ENCODE results near the gene AP3B1.

The AP3B1 gene

DNA sequence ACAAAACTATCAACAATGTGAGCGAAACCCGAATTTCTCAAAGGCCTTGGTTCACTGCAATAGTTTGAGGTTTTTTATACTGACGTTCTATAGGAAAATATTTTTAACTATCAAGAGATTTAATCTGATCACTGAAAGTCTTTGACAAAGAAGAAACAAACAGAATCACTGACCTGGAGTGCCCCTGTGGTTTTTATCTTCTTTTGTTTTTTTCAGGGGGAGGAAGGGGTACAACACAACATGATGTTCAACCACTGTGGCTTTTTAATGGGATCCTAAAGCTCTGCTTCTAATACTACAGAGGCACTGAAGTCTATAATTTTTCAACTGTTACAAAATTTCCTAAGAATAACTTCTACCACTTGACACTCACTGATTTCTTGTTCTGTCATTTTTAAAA is 185.9 kb downstream of the AP3B1 start:
- no peak overlapping the region for H3K4me3 ChIP-seq (ENCODE audit: control insufficient read depth, low read depth, low read length)
- DNase-seq (ENCODE audit: low read depth): no peak
- TF ChIP-seq, protein P1, sequence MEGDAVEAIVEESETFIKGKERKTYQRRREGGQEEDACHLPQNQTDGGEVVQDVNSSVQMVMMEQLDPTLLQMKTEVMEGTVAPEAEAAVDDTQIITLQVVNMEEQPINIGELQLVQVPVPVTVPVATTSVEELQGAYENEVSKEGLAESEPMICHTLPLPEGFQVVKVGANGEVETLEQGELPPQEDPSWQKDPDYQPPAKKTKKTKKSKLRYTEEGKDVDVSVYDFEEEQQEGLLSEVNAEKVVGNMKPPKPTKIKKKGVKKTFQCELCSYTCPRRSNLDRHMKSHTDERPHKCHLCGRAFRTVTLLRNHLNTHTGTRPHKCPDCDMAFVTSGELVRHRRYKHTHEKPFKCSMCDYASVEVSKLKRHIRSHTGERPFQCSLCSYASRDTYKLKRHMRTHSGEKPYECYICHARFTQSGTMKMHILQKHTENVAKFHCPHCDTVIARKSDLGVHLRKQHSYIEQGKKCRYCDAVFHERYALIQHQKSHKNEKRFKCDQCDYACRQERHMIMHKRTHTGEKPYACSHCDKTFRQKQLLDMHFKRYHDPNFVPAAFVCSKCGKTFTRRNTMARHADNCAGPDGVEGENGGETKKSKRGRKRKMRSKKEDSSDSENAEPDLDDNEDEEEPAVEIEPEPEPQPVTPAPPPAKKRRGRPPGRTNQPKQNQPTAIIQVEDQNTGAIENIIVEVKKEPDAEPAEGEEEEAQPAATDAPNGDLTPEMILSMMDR (conservative IDR thresholded peaks at IDR 0.05; ENCODE audit: control insufficient read depth, insufficient read depth, low read depth, low read length): no peak

DNA sequence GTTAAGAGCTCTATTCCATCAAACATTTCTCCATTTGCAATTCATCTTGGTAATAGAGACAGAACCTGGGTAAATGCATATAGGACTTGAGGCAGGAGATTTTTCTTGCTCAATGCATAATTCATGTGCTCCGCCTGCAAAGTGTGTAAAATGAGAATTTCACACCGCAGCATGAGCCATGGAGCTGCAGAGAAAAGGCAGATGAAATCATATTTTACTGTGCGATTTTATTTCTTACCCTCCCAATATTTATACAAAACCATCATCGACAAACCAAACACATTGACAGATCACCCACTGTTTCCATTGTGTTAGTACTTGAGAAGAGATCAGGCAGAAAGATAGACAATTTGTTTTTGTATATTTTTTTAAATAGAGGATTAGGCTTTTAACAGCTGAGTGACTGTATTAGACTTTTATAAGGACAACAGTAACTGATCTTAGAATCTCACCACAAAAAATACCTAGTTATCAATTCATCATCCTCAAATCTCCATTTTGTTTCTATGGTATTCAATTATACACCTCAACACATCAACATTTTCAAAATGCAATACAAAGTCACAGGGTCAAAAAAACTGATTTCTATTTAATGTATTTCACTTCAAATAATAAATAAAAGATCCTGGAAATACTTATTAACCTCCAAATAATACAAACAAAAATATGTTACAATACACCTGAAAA is 191.1 kb downstream of the AP3B1 start:
- no peak for DNase-seq (ENCODE audit: low read depth)
- no peak overlapping the region for H3K4me3 ChIP-seq (ENCODE audit: control insufficient read depth, low read depth, low read length)
- TF ChIP-seq, protein P1 (conservative IDR thresholded peaks at IDR 0.05; ENCODE audit: control insufficient read depth, insufficient read depth, low read depth, low read length): no peak

DNA sequence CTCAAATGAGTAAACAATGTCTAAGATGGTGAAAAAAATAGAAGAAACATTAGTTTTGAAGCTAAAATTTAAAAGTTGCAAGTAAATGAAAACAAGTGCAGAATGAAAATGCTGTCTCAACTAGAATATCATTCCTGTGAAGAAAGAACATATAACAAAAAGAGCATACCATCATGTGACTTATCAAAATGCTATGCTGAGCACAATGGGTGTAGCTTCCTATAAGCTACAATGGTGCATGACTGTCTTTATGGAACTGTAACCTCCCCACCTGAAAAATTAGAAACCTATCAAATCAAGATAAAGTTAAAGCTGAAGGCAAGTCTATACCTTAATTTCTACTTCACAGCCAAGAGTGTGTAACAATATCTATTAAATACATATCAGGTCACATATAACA is 192.0 kb downstream of the AP3B1 start:
- DNase-seq (ENCODE audit: low read depth): no peak
- TF ChIP-seq, protein P1 (conservative IDR thresholded peaks at IDR 0.05; ENCODE audit: control insufficient read depth, insufficient read depth, low read depth, low read length): no peak
- H3K4me3 ChIP-seq (ENCODE audit: control insufficient read depth, low read depth, low read length): no peak overlapping the region

DNA sequence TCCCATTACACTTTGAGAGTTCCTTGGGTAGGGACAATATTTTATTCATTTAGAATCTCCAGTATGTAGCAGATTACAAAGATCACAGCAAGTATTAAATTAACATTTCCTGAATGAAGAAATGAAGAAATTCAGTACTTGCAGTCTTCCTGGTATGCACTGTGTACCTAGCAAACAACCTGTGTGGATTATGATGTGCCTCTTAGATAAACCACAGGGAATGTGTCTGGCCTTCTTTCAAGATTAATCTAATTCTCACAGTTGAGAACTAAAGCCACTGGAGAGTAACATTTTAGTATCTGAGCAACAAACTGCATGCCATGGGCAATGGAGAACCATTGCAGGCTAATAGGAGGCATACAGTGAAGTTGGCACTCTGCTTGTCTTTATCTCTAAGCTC is 199.4 kb downstream of the AP3B1 start:
- no peak for DNase-seq (ENCODE audit: low read depth)
- H3K4me3 ChIP-seq (ENCODE audit: control insufficient read depth, low read depth, low read length): no peak overlapping the region
- TF ChIP-seq, protein P1 (conservative IDR thresholded peaks at IDR 0.05; ENCODE audit: control insufficient read depth, insufficient read depth, low read depth, low read length): no peak

DNA sequence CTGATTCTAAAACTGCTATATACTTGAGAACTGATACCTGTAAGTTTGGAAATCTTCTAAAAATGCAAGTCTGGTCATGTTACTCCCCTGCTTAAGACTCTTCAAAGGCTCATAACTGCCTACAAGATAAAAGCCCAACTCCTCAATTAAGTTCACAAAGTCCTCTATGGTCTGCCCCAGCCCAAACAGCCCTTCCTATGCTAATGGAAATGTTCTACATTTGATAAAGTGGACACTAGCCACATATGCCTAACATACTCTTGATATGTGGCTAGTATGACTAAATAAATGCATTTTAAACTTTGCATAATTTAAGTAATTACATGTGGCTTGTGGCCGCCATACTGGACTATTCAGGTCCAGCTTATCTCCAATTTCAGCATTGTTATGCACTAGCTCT is 204.5 kb downstream of the AP3B1 start:
- H3K4me3 ChIP-seq (ENCODE audit: control insufficient read depth, low read depth, low read length): no peak overlapping the region
- DNase-seq (ENCODE audit: low read depth): no peak
- TF ChIP-seq, protein P1 (conservative IDR thresholded peaks at IDR 0.05; ENCODE audit: control insufficient read depth, insufficient read depth, low read depth, low read length): no peak

DNA sequence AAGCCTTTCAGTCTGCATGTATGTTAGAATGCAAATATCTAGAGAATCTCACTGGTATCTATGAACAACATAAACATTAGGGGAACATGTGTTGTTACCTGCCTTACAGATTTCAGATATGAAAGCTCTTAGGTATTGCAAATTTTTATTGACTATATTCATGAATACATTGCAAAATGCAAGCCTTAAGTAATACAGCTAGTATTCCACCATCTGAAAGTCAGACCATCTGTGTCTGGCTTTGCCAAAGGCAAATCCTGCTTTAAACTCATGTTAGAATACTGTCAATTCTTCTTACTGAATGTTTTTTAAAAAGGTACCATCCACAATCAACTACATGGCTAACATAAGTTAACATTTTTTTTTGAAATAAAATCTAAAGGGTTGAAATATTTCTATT is 215.6 kb downstream of the AP3B1 start:
- TF ChIP-seq, protein P1 (conservative IDR thresholded peaks at IDR 0.05; ENCODE audit: control insufficient read depth, insufficient read depth, low read depth, low read length): no peak
- DNase-seq (ENCODE audit: low read depth): no peak
- H3K4me3 ChIP-seq (ENCODE audit: control insufficient read depth, low read depth, low read length): no peak overlapping the region

Data from fibroblast of mammary gland (primary cell).